ENCODE measurements around the gene ARHGAP22.

Gene ARHGAP22

DNA sequence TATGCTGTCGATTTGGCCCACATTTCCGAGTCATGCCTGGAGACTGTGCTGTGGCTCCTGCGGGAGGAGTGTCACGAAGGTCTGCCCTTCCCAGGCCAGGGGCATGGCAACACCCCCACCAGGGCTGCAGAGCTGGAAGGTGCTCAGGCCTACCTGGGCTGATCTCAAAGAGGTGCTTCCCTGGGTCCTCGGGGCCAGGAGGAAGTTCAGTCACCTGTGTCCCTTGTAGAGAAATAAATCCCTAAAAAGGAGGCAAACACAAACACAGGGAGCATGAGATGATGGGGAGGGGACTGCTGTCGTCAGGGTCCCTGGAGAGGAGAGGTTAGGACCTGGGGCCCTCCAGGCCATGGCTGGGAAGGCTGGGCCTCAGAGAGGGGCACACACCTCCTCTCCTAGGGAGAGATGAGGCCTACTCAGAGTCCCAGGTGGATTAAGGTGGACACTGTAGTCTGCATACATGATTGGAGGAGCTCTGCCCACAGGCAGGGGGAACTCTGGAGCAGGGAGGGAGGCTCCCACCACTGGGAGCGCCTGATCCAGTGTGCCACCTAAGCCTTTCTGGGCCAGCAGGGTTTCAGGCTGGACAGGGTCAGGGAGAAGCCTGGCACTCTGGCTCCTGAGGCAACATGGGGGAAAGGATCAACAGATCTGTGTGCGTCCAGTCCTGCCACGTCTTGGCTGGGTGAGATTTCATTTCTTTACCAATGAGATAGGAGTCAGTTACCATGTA is 49.4 kb downstream of the ARHGAP22 start:
- no peak overlapping the region for H3K4me3 ChIP-seq (ENCODE audit: low read depth, low read length)

DNA sequence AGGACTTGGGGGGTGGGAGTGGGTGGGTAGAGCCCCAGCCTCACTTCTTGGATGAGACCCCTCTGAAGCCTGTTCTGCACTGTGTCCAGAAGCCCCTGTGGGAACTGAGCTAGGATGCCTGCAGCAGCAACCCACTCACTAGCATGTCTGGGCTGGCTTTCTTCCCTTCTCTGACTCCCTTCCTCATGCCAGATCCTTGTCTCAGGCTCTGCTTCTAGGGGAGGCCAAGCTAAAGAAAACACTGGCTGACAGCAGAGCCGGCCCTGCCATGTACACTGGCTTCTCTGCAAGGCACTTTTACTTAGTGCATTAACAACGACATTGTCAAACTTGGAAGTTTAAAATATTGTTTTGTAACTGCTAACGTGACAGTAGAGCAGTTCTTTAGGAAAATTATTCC is 50.2 kb downstream of the ARHGAP22 start:
- H3K4me3 ChIP-seq (ENCODE audit: low read depth, low read length): no peak overlapping the region

DNA sequence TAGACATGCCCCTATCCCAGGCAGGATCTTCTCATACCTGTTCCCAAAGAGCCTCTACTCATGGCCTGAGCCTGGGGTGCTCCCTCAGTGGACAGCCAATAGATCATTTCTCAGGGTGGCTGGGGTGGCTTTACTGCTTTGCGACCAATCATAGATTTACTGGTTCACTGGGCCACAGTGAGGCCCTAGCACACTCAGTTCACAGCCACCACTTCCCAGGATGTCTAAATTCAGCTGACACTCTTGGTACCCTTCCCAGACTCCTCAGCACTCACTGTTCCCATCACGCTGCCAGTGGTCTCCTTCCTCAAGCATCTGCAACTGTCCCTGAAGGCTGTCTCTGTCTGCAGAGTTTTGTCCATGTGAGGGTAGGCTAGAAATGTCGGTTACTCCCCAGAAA is 50.6 kb downstream of the ARHGAP22 start:
- H3K4me3 ChIP-seq (ENCODE audit: low read depth, low read length): no peak overlapping the region

GRCh38 chr10:48552946-48553564 is 51.8 kb downstream of the ARHGAP22 start:
- no peak overlapping the region for H3K4me3 ChIP-seq (ENCODE audit: low read depth, low read length)

DNA sequence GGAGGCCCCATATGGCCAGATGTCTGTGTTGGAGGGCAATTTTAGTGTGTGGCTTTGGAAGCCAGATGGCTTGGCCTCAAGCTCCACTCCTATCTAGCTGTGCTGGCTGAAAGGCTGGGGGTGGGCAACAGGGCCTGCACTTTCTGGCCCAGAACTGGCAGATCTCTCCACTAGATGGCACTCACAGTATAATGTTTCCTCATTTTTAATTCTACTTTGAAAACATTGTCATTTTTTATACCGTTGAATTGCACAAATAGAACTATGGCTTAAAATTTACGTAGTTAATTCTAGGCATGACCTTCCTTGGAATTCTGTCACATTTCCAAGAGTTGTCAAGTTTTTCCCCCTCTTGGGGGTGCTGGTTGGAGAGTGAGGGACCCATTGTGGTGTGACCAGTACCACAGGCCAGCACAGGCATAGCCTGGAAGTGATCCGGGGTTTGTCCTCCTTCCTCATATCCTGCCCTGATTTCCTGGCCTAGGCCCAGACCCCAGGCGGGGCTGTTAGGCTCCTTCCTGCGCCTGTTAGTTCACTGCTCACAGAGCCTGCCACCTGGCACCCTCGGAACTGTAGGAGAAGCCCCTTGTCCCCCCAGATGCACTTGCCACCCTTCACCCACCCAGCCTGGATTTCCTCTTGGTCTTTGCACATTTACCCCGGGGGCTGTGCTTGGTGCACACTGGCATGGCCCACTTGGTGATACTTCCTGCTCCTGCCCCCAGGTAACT is 52.8 kb downstream of the ARHGAP22 start:
- no peak overlapping the region for H3K4me3 ChIP-seq (ENCODE audit: low read depth, low read length)

DNA sequence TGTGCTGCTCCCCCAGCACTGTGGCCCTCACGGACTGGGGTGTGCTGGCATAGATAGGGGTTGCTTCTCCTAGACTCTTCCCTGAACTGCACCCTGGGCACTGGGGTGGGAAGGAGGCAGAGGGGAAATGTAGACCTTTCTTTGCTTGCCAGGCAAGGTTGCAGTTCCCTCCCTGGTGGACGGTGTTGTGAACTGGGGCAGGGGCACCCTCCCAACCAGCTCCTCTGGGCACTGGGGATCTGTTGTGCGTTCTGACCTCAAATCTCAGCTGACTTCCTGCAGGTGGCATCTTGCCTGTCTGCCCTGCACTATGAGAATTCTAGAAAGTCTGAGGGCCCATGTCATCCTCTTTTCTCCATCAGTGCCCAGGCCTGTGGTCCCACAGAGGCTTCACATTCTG is 53.9 kb downstream of the ARHGAP22 start:
- no peak overlapping the region for H3K4me3 ChIP-seq (ENCODE audit: low read depth, low read length)

DNA sequence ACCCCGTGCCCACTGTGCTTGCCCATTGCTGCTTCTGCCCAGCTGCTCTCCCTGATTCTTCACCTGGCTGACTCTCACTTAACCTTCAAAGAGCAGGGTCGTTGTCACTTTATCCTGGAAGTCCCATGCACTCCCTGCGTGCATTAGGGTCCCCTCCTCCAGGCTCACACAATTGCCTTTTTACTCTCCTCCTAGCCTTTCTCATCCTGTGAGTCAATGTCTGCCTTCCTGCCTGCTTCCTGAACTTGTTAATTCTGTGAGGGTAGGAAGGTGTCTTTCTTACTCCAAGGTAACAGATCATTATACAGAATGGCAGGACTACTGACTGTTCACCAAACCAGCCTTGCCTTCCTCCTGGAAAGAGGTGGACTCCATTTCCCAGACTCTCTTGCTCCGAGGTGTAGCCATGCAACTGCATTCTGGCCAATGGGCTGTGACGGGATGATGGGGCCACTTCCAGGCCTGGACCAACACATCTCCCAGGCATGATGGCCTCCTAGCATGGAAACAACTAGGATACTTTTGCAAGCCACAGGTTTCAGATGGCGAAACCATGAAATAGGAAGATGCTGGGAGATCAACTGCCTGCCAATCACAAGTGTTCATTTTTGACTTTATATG is 54.7 kb downstream of the ARHGAP22 start:
- H3K4me3 ChIP-seq (ENCODE audit: low read depth, low read length): no peak overlapping the region

GRCh38 chr10:48549236-48549635 is 55.6 kb downstream of the ARHGAP22 start:
- H3K4me3 ChIP-seq (ENCODE audit: low read depth, low read length): no peak overlapping the region

DNA sequence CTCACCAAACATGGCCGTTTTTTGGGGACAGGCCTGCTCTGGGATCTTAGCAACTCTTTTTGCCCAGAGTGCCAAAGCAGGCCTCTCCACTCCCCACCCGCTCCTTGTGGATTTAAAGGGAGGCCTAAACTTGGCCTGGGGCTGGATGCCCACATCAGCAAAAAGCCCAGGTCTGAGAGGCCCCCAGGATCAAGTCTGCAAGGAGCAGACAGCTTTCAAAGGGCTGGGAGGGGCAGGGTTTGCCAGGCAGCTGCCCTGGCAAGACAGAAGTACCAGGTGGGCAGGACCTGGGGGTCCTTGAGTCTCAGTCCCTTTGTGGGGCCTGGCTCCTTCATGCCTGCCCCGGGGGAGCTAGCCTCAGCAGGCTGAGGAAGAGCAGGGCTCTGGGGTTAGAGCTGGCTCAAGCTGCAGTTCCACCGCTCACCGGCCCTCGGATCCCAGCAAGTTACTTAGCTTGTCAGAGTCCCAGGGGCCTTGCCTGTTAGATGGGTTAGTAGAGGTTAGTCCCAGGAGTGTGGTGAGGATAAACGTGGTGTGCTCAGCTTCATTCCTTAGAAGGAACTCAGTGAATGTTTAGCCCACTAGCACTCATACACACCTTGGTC is 56.2 kb downstream of the ARHGAP22 start:
- no peak overlapping the region for H3K4me3 ChIP-seq (ENCODE audit: low read depth, low read length)

DNA sequence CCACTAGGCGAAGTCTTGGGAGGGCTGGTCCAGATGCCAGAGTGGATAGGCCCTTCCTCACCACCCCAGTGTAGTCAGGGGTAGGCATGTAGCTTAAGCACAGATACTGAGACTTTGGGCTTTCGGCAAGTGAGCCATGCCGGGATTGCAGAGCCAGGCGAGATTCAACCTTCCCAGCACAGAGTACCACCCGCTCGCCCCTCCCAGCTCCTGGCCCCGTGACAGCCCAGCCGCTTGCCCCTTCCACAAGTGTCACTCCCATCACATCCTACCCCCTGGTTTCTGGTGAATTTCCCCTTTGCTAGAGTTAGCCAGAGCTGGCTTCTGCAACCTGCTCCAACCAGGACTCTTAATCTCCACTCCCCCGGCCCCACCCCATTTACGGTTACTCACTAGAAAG is 56.9 kb downstream of the ARHGAP22 start:
- no peak overlapping the region for H3K4me3 ChIP-seq (ENCODE audit: low read depth, low read length)

GRCh38 chr10:48547061-48547895 is 57.6 kb downstream of the ARHGAP22 start:
- H3K4me3 ChIP-seq (ENCODE audit: low read depth, low read length): no peak overlapping the region

DNA sequence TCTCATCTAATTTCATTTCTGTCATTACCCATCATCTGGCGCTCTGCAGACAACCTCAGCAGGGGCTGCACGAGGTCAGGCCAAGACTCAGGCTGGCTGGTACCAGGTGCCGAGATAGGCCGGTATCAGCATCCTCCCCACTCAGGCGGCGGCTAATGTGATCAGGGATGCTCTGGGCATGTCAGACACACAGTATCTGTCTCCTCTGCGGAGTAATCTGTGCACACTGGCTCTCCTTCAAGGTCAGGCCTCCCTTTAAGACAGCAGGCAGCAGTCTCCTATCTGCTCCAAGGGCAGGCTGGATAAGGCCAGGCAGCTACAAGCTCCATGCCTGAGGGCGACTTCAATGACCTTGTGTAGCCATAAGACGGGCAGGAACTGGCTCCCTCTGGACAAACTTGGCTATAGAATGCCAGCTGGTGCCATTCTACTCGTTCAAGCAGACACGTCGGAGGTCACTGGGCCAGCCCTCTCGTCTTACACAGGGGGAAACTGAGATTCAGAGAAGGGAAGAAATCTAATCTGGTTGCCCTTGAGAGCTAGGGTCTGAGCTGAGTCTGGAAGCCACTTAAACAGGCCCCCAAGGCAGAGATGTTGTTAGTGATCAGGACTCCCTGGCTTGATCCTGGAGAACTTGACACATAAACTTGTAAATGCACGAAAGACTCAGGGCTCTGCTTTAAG is 59.3 kb downstream of the ARHGAP22 start:
- H3K4me3 ChIP-seq (ENCODE audit: low read depth, low read length): no peak overlapping the region

DNA sequence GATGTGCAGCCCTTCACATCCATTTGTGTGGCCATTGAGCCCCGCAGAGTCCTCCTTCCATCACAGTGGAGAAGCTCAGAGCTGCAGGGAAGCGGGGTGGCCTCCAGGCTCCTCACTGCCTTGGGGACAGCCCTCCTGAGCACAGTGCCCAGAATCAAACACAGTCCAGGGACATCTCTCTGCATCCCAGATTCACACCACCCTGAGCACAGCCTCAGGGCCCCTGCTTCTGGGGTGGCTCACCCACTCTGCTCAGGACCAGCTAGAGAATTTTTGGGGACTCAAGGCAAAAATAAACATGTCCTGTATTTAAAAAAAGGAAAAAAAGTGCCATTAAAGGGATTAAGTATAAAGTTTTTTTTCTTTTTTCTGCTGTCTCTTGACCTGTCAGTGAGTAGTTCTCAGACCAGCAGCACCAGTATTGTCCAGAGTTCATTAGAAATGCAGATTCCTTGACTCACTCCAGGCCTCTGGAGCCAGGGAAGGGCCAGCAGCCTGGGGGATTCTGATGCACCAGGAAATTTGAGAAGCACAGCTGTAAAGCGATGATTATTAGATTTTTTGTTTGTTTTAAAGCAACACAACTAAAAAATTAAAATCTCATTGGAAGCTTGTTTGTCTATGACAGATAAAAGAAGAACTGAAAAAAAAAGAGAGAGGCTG is 61.6 kb downstream of the ARHGAP22 start:
- no peak overlapping the region for H3K4me3 ChIP-seq (ENCODE audit: low read depth, low read length)

DNA sequence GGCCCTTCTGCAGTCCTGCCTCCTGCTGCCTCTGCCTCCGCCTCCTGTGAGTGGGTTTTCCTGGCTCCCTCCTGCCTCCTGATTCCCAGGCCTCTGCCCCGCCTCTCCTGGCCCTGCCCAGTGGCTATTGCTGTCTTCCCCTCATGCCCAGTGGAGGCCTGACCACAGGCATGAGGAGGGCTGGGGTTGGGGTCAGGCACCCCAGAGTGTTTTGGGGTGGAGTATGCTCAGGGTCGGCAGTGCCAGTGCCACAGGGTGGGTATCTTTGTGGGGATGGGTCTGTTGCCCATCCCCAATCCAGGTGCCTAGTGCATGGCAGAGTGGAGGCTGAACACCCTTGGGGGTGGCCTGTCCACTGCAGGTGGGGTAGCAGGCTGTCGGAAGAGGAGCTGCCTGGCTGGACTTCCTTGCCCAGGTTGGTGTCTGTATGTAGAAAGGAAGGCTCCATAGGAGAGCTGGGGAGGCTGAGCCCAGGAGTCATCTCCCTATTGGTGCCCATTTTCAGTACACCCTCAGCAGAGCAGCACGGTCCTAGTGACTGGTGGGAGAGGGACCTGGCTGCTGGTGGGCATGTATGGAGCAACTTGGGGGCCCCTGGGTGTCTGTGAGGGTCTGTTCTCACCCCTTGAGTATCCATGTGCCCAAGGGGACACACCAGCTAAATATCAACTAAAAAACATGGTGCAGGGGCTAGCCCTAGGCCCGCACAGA is 62.2 kb downstream of the ARHGAP22 start:
- no peak overlapping the region for H3K4me3 ChIP-seq (ENCODE audit: low read depth, low read length)

- no peak overlapping the region for H3K4me3 ChIP-seq (ENCODE audit: low read depth, low read length)
Measured at GRCh38 chr10:48541144-48541795, 63.6 kb downstream of the ARHGAP22 start.

- H3K4me3 ChIP-seq (ENCODE audit: low read depth, low read length): no peak overlapping the region
Measured at GRCh38 chr10:48538611-48539010, 66.3 kb downstream of the ARHGAP22 start.

GRCh38 chr10:48536916-48537890 is 67.7 kb downstream of the ARHGAP22 start:
- H3K4me3 ChIP-seq (ENCODE audit: low read depth, low read length): no peak overlapping the region
